ENCODE measurements around the gene RASSF8.

The RASSF8 gene

DNA sequence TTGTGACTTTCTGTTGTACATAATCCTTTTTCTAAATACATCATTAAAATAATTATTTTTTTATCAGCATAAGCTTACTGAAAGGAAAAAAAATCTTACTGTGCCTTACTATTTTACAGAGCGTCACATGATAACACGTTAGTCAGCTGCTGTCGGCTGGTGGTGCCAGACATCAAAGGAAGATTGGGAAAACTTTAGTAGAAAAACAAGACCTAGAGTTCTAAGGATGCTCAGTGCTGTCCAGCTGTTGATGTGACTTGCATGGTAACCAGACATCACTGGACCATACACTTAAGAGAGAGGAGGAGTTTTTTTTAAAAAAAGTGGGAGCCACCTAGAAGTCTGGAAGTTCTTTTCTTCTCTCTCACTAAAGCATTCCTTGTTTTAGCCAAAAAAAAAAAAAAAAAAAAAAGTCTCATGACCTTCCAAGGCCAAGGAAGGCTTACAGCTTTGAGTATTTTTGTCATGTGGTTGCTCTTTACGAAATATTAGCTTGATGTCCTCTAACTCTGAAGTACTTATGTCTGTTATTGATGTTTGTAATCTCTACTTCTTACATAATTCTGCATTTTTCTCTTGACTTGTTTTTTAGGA lies 4.5 kb downstream of the RASSF8 start:
- DNase-seq = no peak

DNA sequence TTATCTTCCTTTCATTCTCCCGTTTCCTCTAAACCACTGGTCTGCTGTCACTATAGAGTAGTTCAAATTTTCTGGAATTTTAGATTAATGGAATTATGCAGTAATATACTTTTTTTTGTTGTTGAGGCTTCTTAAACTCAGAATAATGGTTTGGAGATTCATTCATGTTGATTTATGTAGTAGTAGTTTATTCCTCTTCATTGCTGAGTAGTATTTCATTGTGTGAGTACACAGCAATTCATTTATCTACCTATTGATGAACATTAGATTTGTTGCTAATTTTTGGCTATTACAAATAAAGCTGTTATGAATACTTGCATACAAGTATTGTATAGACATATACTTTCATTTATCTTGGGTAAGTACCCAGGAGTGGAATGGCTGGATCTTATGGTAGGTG lies 7.2 kb downstream of the RASSF8 start:
- DNase-seq = no peak

DNA sequence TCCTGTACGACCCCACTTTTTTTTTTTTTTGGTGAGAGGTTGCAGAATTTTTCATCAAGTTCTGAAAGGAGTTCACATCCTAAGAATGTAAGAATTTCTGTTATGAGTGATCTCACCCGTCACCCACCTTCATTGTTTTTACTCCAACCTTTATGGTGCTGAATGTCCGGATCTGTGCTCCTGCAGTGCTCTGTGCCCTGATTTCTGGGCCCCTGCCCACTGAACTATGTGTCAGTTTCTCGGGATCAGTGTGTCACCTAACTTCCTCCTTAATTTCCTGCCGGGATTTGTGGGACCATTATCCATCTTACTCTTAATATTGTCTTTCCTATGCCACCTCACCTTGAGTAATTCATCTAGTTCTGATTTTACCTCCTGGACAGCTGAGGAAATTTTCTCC lies 11.6 kb downstream of the RASSF8 start:
- DNase-seq = no peak

DNA sequence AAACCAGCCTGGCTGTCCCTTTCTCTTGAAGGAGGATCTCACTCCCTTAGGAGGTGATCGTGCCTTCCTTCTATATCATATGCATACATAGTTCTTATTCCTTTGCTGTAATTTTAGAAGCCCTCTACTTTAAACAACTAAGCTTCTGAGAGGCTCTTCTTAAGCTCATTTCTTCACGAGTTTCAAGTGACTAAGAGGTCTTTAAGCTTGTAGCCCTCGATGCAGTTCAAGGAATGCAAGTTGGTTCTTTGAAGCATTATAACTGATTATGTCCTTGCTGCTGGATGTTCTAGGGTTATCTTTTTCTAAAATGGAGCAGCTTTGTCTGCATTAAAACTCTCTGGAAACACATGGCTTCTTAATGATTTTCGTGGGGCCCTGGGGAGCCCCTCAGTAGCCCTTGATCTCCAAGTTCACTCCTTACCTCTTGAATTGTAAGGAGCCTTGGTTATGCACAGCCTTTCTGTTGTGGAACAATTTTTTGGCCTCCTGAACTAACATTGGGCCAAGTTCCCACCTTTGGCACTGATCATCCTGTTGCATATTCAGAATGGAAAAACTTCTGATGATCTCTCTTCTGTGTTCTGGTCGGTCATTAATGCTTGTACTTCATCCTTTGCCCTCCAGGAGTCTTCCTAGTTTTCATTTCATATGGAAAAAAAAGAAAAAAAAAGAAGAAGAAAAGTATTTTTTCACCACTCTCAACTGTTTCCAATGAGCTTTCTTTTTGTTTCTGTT lies 12.6 kb downstream of the RASSF8 start:
- no peak for DNase-seq

DNA sequence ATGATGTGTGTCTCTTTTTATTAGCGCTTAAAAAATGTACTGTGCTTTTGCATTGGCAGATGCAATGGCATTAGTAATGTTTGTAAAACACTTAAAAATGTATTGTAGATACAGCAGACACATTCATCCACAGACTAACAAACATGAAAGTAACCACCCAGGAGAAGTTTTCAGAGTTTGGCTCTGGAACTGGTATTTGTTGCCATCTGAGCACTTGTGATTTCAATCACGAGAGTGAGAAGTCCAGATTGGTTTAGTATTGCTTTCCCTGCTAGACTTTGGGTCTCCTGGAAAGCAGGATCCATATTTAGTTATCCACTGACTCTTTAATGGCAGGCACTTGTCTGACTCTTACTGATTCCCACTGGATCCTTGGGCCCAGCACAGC lies 13.2 kb downstream of the RASSF8 start:
- DNase-seq = no peak

DNA sequence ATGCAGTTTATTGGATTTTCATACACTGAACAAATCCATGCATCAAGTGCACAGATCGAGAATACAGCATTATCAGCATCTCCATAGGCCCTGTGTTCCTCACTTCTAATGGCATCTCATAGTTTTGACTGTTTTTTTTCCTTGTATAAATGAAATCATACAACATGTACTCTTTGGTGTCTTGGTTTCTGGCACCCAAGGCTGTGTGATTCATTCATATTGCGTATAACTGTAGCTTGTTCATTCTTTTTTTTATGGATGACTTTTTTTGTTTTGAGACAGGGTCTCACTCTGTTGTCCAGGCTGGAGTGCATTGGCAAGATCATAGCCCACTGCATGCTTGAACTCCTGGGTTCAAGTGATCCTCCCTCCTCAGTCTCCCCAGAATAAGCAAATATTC lies 14.3 kb downstream of the RASSF8 start:
- no peak for DNase-seq

DNA sequence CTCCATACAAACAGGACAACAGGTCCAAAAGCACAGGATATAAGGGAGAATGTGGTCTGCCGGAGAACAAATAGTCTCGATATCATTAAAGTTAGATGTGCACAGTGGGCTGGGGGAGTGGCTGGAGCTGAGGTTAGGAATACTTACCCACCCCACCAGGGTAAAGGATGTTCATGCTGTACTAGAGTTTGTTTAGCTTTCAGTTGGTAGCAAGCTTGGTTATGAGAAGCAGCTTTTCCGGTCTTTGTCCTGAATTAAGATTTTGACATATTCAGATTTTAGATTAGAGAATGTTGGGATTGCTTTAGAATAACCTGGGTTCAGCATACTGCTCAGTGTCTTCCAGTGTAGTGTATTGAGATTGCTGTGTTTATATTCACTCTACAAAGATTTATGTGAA lies 16.7 kb downstream of the RASSF8 start:
- DNase-seq = no peak

DNA sequence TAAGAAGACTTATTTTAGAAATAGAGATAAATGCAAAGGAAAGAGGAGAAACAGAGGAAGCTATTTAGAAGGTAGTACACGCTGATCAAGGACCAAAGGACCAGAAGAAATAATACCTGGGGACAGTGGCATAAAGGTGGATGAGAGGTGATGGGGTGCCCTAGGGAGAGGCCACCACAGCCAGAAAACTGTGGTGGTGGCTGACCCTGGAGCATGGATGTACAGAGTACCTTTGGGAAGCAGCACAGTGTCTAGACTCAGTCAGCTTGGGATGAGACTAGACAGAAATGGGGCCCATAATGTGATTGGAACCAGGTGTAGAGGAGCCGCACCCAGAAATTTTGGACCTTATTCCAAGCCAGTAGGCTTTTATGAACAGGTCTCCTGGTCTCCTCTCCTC lies 17.2 kb downstream of the RASSF8 start:
- no peak for DNase-seq

DNA sequence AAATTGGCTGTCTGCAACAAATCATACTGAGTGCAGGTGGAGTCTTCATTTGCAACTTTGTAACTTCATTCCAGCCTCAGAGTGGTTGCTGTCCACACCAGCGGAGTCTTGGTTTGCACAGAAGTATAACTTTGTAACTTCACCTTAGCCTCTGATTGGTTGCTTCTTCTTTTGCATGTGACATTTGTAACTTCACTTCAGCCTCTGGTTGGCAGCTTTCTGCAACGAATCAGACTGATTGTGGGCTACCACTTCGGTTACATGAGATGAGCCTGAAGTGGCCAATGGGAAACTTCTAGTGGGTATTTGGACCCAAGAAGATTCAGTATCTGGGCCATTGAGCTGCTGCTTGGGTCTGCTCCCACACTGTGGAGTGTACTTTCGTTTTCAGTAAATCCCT lies 17.8 kb downstream of the RASSF8 start:
- DNase-seq = no peak

DNA sequence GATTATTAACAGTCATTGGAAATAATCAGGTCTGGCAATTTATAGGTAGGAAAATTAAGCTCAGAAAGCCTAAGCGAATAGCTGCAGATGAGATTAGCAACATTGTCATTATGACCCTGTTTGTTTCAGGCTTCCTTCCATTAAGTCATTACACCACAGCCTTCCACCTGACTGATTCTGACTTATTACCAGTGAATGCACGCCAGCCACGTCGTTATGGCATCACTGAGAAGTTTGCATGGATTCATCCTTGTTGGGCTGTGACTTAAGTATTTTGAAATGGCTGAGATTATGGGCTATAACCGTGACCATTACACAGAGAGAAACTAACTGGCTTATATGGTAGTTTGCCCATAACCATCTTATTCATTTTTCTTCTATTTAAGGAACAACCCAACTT lies 18.6 kb downstream of the RASSF8 start:
- no peak for DNase-seq

DNA sequence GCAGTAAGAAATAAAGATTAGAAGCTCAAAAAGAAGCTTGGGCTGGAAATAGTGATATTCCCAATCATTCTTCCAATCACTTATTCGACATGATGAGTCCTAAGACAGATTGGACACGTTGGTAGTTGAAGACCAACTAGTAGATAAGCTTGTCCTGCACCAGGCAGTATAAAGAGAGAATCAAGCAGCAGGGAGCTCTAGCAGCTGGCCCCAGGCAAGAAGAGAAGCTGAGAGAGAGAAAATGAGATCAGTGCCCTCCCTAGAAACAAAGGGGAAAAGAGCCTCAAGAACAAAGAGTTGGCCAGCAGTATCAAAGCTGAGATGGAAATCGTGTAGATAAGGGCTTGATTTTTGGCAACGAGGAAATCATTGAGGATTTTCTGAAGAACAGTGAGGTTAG lies 20.6 kb downstream of the RASSF8 start:
- DNase-seq = no peak

DNA sequence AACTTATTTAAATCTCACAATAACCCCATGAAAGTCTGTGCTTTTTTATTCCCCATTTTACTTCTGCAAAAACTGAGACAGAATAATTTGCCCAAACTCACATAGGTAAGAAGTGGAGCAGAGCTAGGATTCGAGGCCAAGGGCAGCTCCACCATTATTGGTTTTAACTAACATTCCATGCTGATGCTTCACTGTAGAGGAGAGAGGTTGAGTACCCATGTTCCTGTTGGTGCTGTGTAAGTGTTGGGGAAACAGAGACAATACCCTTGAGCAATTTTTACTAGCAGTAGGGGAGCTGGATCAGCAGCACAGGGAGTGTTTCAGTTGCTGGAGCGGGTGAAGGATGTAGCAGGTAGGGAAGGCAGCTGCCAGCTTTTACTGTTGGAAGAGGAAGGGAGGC lies 21.1 kb downstream of the RASSF8 start:
- no peak for DNase-seq

DNA sequence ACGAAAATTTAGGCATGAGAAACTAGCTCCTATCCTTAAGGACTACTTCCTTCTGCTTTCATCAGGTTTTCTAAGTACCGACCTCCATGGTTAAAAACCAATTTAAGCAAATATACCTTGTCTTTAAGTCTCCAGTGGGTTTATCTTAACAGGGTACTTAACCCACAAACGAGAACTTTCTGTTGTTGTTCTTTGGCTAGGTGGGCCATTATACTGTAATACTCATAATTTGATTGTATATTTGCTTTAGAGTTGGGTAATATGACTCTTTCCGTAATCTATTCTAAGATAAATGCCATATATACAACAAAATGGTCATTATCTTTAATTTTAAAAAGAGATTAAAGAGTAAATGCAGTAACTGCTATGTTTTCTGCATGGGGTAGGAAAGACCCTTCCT lies 21.6 kb downstream of the RASSF8 start:
- DNase-seq = no peak

DNA sequence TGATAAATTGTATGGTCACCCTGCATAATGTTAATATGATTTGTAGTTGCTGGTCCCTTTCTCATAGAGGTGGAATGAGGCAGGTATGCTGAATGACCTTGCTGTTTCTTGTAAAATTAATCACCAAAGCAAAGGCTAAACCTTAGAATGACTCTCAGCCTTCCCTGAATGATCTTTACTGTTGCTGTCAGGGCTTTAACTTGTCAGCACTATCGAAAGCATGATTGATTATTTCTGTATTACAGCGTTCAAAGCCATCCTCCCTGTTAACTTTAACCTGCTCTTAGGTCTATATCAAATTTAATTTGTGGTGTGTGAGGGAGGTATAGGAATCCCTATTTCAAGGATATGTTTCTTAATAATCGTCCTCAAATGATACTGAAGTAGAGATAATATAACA lies 23.1 kb downstream of the RASSF8 start:
- DNase-seq = no peak

DNA sequence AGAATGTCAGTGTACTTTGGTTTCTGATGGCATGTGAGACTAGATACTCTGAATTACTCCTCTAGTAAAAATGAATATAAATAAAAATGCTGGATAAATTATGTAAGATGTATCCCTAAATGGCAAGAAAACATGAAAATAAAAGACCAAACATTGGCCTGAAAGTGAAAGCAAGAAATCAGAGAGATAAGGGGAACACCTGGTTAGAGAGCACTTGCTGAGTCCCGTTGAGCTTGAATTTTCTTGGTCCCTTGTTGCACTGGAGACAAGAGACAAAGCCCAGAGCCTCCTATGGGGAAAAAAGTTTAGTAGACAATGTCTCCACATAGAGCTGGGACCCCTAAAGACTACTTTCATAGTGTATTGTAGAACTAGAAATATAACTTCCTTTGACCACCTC lies 23.9 kb downstream of the RASSF8 start:
- no peak for DNase-seq

DNA sequence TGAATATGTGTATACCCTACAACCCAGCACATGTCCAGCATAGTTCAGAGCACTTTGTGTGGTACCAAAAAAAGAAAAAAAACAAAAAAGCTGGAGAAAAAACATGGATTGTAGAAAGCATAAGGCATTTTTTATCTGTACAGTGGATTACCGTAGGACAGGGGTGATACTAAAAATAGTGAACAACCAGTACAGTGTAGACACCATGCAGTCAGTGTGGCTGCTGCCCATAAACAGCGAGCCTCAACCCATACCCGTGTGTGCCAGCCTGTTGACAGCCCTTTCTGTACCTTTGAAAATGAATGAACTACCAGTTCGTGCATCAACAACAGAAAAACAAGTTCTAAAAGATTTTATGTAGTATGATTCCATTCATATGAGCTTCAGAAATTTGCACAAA lies 25.1 kb downstream of the RASSF8 start:
- no peak for DNase-seq

DNA sequence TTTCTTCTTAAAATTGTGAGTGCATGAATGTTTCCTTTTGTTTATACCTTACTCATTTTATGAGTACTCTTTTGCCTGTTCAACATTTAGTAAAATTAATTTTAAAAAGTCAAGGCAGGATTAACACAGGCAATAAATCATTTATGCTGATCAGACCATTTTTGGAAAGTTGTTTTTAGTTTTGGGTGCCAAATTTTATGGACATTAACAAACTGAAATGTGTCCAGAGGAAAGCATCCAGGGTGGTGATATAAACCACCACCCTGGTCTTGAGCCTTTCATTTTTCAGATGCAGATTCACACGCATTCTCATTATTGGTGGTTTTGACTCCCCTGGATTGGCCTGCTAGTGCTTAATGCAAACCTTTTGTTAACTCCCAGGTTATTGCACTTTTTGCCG lies 26.3 kb downstream of the RASSF8 start:
- no peak for DNase-seq

DNA sequence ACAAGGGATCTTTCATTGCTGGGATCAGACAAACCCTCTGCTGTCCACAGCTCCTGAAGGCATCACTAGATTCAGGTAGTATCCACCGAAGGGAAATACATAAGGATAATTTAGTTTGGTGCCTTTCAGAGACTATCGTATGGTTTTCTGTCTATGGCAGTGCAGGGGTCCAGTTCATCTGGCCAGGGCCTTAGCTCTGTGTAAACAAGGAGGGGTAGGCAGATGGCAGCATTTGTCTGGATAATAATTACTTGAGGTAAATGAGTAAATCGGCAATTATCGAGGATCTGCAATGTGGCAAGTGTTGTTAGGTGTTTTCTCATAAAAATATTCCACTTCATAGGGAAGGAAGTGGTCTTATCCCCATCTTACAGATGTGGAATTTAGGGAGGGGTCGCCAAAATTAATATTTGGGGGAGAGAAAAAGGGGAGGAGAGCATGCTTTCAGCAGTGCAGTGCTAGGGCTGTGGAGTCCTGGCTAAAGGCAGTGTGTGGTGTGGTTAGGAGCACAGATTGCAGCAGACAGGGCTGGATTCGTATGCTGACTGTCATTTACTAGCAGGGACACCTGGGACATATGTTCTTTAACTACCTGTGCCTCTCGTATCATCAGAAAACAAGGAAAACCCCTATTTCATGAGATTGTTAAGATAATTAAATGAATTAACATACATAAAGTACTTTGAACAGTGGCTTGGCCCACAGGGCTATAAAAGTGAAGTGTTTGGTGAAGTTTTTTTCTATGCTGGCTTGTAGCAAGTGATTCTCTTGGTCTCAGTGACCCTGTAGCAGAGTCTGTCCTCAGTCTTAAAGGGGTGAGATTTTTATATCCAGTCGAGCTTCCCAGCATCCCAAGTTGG lies 27.1 kb downstream of the RASSF8 start:
- DNase-seq = no peak

DNA sequence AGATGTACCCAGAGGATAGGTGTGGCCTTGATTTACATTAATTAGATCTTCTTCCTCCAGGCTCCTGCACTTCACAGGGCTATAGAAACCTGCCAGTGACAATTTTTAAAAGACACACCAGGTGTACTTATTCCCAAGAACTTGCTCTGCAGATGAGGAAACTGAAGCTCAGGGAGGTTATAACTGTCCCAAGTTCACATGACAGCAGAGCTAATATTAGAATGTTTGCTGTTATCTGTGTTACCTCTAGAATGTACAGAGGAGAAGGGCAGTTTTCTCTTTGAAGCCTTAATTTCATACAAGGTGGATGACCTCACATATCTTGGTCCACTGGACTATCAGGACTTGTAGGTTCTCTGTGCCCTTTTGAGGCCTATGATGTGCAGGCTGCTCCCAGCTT lies 27.7 kb downstream of the RASSF8 start:
- DNase-seq = no peak

DNA sequence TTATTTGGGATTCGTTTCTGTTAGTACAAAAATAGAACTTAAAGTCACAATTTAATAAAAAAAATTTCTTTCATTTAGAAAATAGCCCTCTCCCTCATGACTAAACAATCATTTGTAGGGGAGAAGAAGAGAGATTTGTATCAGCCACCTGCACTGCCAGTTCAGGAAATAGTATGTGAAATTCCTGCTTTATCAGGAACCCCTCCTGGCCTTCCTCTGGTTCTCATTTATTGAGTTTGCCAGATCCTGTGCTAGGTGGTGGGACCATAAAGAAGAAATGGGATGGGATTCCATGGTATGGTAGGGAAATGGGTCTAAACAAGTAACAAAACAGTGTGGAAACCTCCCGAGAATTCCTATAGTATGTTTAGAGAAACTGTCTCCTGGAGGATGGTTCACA lies 30.0 kb downstream of the RASSF8 start:
- no peak for DNase-seq

DNA sequence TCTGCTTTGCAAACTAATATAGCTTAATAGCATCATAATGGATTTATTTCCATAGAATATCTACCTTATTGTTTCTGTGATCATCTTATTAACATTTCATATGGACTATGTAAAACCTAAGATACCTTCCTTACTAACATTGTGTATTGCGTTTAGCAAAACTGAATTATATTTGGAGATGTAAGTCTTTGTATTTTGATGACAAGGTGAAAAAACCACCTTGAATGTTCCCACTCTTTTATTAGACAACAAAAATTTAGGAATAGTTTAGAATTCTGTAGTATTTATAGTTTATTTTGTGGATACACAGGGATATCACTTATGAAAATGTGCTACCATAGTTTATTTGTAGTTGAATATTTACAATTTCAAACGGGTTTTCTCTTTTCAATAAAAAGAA lies 32.0 kb downstream of the RASSF8 start:
- DNase-seq = no peak

DNA sequence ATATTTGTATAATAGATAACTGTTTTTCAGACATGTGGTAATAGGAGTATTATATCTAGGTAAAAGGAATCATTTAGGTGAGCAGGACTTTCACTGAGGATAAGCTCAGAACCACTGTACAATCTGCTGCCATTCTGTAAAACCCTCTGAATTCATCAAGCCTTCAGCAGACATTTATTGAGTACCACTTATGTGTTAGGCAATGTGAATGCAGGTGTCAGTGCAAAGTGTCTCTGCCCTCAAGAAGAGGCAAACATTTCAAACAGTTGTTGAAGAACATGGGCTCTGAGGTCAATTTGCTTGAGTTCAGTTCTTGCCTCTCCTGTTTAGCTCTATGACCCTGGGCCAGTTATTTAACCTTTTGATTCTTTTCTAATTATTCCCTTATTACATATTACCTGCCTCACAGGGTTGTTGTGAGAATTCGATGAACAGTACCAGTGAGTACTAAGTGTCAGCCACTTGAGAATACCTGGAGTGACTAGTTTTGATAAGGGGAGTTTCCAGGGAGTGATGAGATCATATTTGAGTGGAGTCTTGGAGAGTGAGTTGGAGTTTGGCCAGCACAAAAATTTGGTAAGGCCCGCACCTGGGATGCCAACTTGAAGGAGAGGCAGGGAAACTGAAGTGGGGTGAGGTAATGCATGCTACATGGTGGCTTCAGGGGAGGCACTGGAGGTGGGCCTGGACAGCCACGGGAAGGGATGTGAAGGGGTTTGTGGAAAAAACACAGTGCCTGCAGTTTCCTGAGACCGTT lies 33.7 kb downstream of the RASSF8 start:
- no peak for DNase-seq

DNA sequence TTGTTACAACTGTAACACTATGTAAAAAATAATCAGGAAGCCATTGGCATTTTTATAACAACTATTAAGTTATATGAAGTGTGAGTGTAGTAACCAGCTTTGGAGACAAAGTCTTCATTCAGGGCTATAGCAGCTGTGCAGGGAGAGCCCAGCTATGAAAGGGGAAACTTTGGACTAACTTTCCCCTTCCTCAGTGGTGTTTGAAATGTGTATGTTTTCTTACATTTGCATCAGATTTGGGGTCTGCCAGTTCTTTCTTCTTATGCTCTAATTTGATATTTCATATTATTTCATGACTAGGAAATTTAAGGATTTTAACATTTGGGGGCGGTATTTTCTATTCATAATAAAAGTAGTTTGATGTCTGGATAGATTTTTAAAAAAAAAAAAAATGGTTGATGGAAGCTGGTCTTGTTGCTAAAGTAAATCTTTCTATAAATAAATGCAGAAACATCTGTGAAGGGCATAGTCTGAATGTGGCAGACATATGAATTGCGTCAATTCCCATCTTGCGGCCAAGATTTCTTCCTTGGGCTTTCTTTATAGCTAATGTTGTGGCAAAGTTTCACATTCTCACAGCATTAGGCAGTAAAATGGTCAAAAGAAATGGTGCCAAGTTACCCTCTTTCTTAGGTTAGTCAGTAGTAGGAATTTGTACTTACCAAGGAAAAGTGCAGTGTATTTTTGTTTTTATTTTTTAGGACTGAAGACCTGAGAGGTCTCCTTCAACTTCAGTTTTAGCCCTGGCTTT lies 35.6 kb downstream of the RASSF8 start:
- no peak for DNase-seq

All from NCI-H1694 treated with DMSO at 0.1 percent for 48 hours (cell line).